Pancreas (tissue), 10 donors: ENCODE measurements around the gene KRTAP10-10. TPM values are rescaled to one million over a fixed set of nuclear protein-coding genes. Genes with fewer than 3 reads are reported as not detected.
"Not testable (repeated sequence)": the region's sequence is repeated elsewhere in the genome, so short reads cannot be mapped to it uniquely, and the experiment has no call there.

Experiments used
- ATAC-seq, 4 donors: fragments of 200-7000 bp; cut with Tn5 transposase; one replicate each; pipeline versions ENCODE4 v1.8.0 to v1.9.1; 2020; ENCODE audit warnings: mild to moderate bottlenecking in 4 of 4, moderate library complexity in 4 of 4
- DNase-seq, 6 donors: peaks; one replicate each; pipeline ENCODE4 v3.0.0-alpha.2; 2020
- FAIRE-seq: peaks from 2 replicates; lab custom pipeline; 2012; peaks lifted over from hg19 to GRCh38; lab: Jason Lieb, UNC
- H3K27ac ChIP-seq, 4 donors: fragments of 200-600 bp; sonication (generic); 1 replicate in 3 of 4; 2 replicates in 1 of 4; pipeline versions ENCODE4 v1.5.0 to v1.8.0; 2020
- H3K27me3 ChIP-seq, 4 donors: fragments of 200-600 bp; one replicate each; pipeline ENCODE4 v1.8.0; 2021
- H3K36me3 ChIP-seq, 3 donors: fragments of 200-600 bp; sonication (generic) in 1 of 3; one replicate each; pipeline versions ENCODE4 v1.5.0 to v1.8.0; 2020 to 2021
- H3K4me1 ChIP-seq, 3 donors: fragments of 200-600 bp; one replicate each; pipeline ENCODE4 v1.8.0; 2021
- H3K4me3 ChIP-seq, 4 donors: fragments of 200-600 bp; sonication (generic) in 2 of 4; one replicate each; pipeline versions ENCODE4 v1.5.0 to v1.8.0; 2020 to 2021
- H3K9me3 ChIP-seq, 4 donors: fragments of 200-600 bp; one replicate each; pipeline ENCODE4 v1.8.0; 2021
- CTCF ChIP-seq, 4 donors: fragments of 200-600 bp; sonication (generic) in 3 of 4; IDR thresholded peaks; one replicate each; pipeline versions ENCODE4 v1.5.0 to v1.8.0; 2021; ENCODE audit warnings: antibody characterized with exemption in 4 of 4
- WGBS, 2 donors: extraction: QIAGEN DNeasy Blood & Tissue Kit; methylation state at CpG; one replicate each; pipeline ENCODE4 v1.1.7; 2013; 5-methylcytosine and 5-hydroxymethylcytosine counted together
- intact Hi-C, 3 donors: fragments of 100-400 bp; cut with DNase I; formaldehyde crosslinking; loops; one replicate each; pipeline versions ENCODE4 v1.11.1 to v1.14.2; 2022
- polyA plus RNA-seq, 2 donors: library from polyadenylated mRNA; stranded (reverse); fragments of 200-250 nt; gene quantifications; one replicate each; pipeline ENCODE4 v1.2.3, GENCODE V29; 2013
- total RNA-seq, 6 donors: library from RNA; stranded (reverse); fragmentation: NEBNext Ultra II Directional in 4 of 6; extraction: Animal tissue kit (Norgen Biotek cat#: 25700) in 4 of 6; gene quantifications; one replicate each; pipeline versions ENCODE4 v1.2.1 to v1.2.4, GENCODE V29; 2021 to 2023
- donor health status: healthy with polysubstance abuse.
- donor health status: DM: no; HTN: no; CAD: no; lungs with moderate emphysema.
- donor health status: DM: no; HTN: no; CAD: no.
- donor health status: control.
- donor health status: control.
- donor health status: Bipolar disorder and iron deficiency.
- donor health status: DM: yes; HTN: yes; CAD: no.
- donor health status: DM: no; HTN: no; CAD: no.
- donor health status: DM: no; HTN: no; CAD: no.
- donor health status: DM: yes; HTN: yes; CAD: no.

KRTAP10-10 gene
- total and polyA plus RNA-seq, 8 donors = not detected

DNA sequence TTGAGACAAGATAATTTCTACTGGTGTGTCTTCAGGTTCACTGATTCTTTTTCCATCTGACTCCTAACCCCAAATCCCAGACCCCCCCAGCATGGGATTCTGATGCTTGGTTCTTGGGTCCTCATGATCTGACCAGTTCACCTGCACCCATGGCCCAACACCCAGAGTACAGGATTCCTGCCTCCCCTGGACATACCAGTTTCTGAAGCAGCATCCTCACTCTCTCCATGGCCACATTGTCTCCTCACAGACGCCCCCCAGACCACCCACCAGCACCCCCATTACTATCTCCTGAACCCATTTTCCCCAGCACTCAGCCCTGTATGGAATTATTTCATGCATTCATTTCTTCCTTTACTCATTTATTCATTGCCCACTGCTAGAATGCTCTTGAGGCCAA is 19.7 kb downstream of the KRTAP10-10 start:
- no peaks in the 10 kb centered on the region for H3K36me3 ChIP-seq
- ATAC-seq (no peak), DNase-seq (no peak), FAIRE-seq (no peak)
- intact Hi-C loops = no loop called here
- H3K27ac ChIP-seq = no peak overlapping the region
- 24 to 34% methylated on average over 1 of the region's 1 CpG for WGBS, 2 donors
- H3K4me1 ChIP-seq = no peaks in the 10 kb centered on the region
- no peak for TF ChIP-seq CTCF (IDR thresholded peaks at IDR 0.05)
- H3K27me3 ChIP-seq = peaks cover 0 to 15% (median 0%) of the 10 kb centered on the region in 4 donors
- H3K4me3 ChIP-seq = no peak overlapping the region
- no peaks in the 10 kb centered on the region for H3K9me3 ChIP-seq

GRCh38 chr21:44657635-44658540 is 20.7 kb downstream of the KRTAP10-10 start, which contains the start of gene KRTAP12-3:
Gene KRTAP12-3 (plus strand): TSS chr21:44657932. CDS start chr21:44657980, 48 bp downstream.
- Histone ChIP-seq H3K27me3 (peaks cover 0 to 15% (median 0%) of the 10 kb centered on the region in 4 donors), H3K27ac (no peak within 1 kb of the TSS), H3K4me1 (no peaks in the 10 kb centered on the region), H3K9me3 (no peaks in the 10 kb centered on the region), H3K36me3 (no peaks in the 10 kb centered on the region), H3K4me3 (no peak within 1 kb of the TSS)
- no peak for FAIRE-seq
- no peak for DNase-seq
- no peak for TF ChIP-seq CTCF (IDR thresholded peaks at IDR 0.05)
- WGBS, 2 donors = 58 to 74% methylated on average over 26 of the region's 26 CpGs
- ATAC-seq = no peak
- intact Hi-C loops = no loop called here

GRCh38 chr21:44658541-44658910 is 21.4 kb downstream of the KRTAP10-10 start:
- peaks cover 0 to 15% (median 0%) of the 10 kb centered on the region in 4 donors for H3K27me3 ChIP-seq
- H3K36me3 ChIP-seq = no peaks in the 10 kb centered on the region
- H3K4me1 ChIP-seq = no peaks in the 10 kb centered on the region
- FAIRE-seq (no peak), DNase-seq (no peak), ATAC-seq (no peak)
- H3K4me3 ChIP-seq = no peak overlapping the region
- no peak for TF ChIP-seq CTCF (IDR thresholded peaks at IDR 0.05)
- intact Hi-C loops = no loop called here
- 56 to 73% methylated on average over 5 of the region's 5 CpGs for WGBS, 2 donors
- H3K9me3 ChIP-seq = no peaks in the 10 kb centered on the region
- H3K27ac ChIP-seq = no peak overlapping the region

DNA sequence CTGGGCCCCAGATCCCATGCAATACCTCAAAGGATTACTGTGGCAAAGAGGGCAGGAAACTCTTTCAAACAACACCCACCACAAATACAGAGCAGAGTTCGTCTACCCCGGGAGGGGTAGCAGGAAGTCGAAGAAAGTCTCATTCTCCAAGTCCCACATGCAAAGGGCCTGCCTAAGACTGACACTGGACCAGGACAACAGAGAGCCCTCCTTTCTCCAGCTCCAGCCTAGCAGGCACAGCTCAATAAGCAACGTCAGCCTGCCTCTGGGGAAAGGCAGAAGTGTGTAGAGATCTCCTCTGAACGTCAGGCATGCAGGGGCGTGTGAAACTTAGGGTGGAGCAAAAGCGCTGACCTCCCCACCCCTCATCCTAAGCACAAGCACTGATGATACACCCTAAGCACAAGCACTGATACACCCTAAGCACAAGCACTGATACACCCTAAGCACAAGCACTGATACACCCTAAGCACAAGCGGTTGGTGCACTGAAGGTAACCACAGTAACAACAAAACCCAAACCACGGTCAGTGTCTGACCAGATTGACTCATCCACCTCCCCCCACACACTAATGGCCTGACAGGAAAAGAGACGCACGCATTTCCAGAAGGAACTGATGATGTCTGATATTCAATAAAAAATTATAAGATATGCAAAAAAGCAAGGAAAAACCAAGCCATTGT is 21.9 kb downstream of the KRTAP10-10 start:
- peaks cover 0 to 15% (median 0%) of the 10 kb centered on the region in 4 donors for H3K27me3 ChIP-seq
- no peak for DNase-seq
- no peak for ATAC-seq
- WGBS, 2 donors = 36 to 37% methylated on average over 11 of the region's 11 CpGs
- H3K4me3 ChIP-seq = no peak overlapping the region
- H3K4me1 ChIP-seq = no peaks in the 10 kb centered on the region
- intact Hi-C loops = no loop called here
- no peak overlapping the region for H3K27ac ChIP-seq
- no peak for TF ChIP-seq CTCF (IDR thresholded peaks at IDR 0.05)
- no peaks in the 10 kb centered on the region for H3K9me3 ChIP-seq
- FAIRE-seq = no peak
- no peaks in the 10 kb centered on the region for H3K36me3 ChIP-seq

DNA sequence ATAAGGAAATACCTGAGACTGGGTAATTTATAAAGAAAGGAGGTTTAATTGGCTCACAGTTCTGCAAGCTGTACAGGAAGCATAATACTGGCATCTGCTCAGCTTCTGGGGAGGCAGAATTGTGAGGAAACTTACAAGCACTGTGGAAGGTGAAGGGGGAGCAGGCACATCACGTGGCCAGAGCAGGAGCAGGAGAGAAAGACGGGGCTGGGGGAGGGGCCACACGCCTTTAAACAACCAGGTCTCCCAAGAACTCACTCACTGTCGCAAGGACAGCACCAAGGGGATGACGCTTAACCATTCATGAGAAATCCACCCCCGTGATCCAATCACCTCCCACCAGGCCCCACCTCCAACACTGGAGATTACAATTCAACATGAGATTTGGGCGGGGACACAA is 24.4 kb downstream of the KRTAP10-10 start:
- FAIRE-seq, H3K36me3 ChIP-seq, ATAC-seq, H3K4me3 ChIP-seq, intact Hi-C loops, DNase-seq, H3K27ac ChIP-seq, H3K9me3 ChIP-seq, H3K4me1 ChIP-seq: not testable (repeated sequence)
- WGBS, 2 donors = 51 to 59% methylated on average over 7 of the region's 7 CpGs
- peaks cover 0 to 15% (median 0%) of the 10 kb centered on the region in 4 donors for H3K27me3 ChIP-seq
